Measurements from ENCODE around the gene INPP5D.

DNA sequence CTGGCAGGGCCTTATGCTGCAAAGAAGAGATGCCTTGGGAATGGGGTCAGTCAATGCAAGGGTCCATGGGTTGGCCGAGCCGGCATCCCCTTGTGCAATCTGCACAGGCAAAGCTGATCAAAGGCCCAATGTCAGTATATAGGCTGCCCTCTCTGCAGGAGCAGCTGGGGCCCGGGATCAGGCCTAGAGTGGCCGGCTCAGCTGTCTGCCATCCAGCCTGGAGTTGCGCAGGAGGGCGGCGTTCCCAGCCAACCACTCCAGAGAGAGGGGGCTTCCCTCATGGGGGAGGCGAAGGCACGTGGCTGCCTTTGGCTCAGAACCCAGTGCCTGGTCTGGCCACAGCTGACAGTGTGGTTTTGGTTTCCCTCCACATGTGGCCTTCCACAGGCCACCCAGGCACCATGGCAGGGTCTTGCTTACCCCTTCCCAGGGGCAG, 3.9 kb downstream of the INPP5D start:
- TF ChIP-seq, protein P1, sequence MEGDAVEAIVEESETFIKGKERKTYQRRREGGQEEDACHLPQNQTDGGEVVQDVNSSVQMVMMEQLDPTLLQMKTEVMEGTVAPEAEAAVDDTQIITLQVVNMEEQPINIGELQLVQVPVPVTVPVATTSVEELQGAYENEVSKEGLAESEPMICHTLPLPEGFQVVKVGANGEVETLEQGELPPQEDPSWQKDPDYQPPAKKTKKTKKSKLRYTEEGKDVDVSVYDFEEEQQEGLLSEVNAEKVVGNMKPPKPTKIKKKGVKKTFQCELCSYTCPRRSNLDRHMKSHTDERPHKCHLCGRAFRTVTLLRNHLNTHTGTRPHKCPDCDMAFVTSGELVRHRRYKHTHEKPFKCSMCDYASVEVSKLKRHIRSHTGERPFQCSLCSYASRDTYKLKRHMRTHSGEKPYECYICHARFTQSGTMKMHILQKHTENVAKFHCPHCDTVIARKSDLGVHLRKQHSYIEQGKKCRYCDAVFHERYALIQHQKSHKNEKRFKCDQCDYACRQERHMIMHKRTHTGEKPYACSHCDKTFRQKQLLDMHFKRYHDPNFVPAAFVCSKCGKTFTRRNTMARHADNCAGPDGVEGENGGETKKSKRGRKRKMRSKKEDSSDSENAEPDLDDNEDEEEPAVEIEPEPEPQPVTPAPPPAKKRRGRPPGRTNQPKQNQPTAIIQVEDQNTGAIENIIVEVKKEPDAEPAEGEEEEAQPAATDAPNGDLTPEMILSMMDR (IDR thresholded peaks at IDR 0.05; ENCODE audit: low read depth, low read length, poor library complexity, severe bottlenecking): no peak
- TF ChIP-seq EZH2phosphoT487 (IDR thresholded peaks at IDR 0.05; ENCODE audit: borderline replicate concordance, low read length): no peak

Measured in DOHH2 (cell line).